Inferior parietal cortex (tissue), 1 donor: ENCODE data around the gene TP73.

Experiments used
- DNase-seq: peaks from one replicate; pipeline ENCODE4 v3.0.0-alpha.2; 2016; ENCODE audit errors: extremely low spot score

Gene TP73

GRCh38 chr1:3729594-3730542 lies 77.6 kb downstream of the TP73 start:
- DNase-seq, result no peak

GRCh38 chr1:3730543-3731247 lies 78.4 kb downstream of the TP73 start:
- no peak for DNase-seq

DNA sequence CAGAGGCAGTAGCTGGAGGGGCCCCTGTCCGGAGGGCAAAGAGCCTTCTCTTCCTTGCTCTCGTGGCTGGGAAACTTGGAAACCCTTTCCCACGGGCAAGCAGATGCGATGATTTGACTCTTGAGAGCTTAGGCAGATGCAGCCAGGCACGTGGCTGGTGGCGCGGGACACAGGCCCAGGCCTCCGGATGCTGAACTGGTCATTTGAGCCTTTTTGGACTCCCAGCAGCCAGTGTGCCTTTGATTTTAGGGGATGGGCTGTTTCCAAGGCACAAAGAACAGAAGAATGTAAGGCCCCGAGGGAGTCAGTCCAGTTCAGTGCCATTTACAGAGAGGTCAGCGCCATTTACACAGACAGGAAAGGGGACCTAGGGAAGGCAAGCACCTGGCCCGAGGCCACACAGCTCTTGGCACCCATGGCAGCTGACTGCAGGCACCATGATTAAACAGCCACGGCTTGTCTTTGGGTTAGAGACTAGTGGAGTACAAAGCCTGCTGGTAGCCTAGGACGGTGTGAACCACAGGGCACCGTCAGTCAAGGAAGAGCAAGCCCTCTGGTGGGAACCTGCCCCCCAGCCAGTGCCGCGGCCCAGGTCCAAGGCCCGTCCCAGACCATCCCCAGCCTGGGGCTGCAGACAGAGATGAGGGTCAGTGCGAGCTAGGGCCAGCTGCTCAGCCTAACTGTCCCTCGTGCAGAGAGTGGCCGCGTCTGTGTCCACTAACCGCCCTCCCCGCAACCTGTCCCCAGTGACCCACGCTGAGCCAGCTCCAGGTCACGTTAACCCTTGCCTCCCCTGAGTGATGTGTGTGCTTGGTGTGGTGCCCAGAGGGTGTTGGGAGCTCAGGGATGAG lies 79.5 kb downstream of the TP73 start:
- no peak for DNase-seq

GRCh38 chr1:3732434-3733093 lies 80.2 kb downstream of the TP73 start:
- DNase-seq, result no peak

DNA sequence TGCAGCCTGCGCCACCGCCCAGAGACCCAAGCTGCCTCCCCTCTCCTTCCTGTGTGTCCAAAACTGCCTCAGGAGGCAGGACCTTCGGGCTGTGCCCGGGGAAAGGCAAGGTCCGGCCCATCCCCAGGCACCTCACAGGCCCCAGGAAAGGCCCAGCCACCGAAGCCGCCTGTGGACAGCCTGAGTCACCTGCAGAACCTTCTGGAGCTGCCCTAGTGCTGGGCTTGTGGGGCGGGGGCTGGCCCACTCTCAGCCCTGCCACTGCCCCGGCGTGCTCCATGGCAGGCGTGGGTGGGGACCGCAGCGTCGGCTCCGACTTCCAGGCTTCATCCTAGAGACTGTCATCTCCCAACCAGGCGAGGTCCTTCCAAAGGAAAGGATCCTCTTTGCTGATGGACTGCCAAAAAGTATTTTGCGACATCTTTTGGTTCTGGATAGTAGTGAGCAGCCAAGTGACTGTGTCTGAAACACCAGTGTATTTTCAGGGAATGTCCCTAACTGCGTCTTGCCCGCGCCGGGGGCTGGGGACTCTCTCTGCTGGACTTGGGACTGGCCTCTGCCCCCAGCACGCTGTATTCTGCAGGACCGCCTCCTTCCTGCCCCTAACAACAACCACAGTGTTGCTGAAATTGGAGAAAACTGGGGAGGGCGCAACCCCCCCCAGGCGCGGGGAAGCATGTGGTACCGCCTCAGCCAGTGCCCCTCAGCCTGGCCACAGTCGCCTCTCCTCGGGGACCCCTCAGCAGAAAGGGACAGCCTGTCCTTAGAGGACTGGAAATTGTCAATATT lies 81.0 kb downstream of the TP73 start:
- DNase-seq, result no peak

- DNase-seq, result no peak
Measured at GRCh38 chr1:3733883-3734589, 81.7 kb downstream of the TP73 start.

GRCh38 chr1:3734602-3735001 lies 82.3 kb downstream of the TP73 start:
- no peak for DNase-seq

GRCh38 chr1:3735027-3735681 lies 82.8 kb downstream of the TP73 start:
- DNase-seq, result no peak

DNA sequence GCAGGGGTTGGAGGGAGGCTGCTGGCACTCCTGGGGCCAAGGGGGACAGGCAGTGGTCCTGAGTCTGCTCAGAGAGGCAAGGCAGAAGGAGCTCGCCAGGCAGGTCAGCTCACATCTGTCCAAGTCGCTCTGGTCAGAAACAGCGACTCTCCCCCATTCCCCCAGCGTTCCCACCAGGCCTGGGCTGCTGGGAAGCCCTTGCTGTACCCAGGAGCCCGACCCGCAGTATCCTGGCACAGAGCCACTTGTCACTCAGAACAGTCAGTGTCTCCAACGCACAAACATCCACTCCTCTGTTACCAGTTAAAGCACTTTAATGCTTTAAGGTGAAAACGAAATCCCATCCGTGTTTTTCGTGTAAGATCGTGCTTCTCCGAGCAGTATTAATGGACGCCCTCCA lies 83.4 kb downstream of the TP73 start:
- no peak for DNase-seq

DNA sequence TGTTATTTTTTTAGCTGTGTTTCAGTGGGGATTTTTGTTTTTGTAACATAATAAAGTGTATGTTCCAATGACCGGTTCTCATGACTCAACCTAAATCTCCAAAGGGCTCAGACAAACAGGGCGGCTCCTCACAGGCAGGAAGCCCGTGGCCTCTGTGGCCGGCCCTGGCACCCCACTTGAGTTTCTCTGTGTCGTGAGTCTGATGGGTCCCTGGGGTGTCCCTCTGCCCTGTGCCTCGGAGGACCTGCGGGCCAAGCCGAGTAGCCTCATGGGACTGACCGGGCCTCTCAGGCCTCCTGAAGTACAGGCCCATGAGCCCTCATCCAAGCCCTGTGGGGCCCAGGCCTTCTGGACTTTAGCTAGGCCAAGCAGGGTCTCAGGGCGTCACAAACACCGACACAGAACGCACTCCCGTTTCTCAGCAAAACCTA lies 83.8 kb downstream of the TP73 start:
- no peak for DNase-seq

DNA sequence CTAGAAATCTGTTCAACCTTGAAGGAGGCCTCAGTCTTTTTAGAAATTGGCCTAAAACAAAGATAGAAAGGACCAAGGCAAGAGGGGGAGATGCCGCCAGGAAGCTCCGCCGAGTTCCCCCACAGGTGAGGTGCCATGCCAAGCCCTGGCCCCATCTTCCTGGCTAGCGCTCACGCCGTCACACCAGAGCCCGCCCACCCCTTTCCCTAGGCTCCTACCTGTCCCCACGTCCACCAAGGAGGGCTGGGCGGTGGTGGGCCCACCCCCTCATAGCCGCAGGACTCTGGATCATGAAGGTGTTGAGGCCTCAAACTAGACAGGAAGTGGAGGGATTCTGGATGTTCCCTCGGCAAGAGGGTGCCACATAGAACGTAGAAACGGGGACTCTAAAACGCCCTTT lies 84.4 kb downstream of the TP73 start:
- no peak for DNase-seq

- no peak for DNase-seq
Measured at GRCh38 chr1:3738943-3739342, 86.6 kb downstream of the TP73 start.

- DNase-seq, result no peak
Measured at GRCh38 chr1:3740042-3740441, 87.7 kb downstream of the TP73 start.

DNA sequence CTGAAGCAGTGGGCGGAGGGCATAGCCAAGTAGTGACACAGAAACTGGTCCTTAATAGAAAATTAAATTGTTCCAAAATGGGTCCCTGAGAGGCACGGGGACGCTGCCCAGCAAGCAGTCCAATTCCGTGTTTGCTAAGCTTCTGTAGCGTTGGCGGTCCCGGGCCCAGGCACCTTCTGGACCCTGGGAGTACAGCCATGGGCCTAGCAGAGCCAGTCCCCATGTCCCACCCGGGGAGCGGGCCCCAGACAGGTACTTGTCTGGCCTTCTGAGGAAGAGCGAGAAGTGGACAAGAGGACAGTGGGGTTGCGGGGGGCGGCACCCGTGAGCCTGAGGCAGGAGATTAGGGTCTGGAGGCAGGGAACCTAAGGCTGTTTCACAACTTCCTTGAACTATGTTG lies 88.4 kb downstream of the TP73 start:
- no peak for DNase-seq

DNA sequence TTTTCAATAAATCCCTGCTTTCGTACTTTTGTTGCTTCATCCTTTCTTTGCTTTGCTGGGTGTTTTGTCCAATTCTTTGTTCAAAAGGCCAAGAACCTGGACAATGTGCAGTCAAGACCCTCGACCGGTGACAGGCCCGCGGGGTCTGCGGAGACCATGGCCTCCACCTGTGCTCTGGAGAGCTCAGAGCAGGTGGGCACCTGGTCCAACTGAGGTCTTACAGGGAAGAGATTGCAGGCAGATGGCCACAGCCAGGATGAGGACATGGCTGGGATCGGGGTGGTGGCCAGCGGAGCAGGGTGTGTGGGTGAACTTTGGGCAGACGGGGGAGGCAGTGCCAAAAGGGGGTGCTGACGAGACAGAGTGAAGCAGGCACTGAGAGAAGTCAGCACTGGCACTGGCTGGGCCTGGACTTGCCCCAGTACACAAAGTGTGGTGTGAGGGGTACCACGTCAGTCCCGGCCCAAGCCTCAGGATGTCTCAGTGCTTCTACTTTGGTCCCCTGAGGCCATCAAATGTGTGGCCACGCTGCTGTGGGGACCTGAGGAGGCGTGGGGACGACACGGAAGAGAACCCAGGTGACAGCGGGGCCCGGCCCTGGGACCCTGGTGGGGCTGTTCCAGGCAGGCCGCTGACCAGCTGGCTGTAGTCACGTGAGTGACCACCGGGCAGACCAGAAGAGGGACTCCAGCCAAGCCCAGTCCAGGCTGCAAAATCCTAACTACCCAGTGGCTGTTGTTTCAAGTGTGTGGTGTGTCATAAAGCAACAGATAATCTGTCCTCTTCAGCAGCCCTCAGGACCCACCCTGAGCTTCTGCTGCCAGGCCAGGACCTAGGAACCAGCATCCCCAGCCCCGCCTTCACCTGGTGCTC lies 89.5 kb downstream of the TP73 start:
- DNase-seq, result no peak

- no peak for DNase-seq
Measured at GRCh38 chr1:3742439-3743298, 90.4 kb downstream of the TP73 start.

DNA sequence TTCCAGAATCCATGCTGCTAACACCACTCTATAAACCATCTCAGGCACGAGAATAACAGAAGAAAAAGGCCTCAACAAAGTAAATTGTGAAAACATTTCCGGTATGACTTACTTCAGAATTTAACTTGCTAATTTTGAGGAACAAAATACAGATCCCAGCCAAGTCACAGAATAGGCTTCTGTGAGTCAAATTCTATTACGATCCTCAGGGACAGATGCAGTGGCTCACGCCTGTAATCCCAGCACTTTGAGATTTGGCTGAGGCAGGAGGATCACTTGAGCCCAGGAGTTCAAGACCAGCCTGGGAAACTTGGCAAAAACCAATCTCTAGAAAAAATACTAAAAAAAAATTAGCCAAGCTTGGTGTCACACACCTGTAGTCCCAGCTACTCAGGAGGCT lies 91.1 kb downstream of the TP73 start:
- DNase-seq, result no peak

DNA sequence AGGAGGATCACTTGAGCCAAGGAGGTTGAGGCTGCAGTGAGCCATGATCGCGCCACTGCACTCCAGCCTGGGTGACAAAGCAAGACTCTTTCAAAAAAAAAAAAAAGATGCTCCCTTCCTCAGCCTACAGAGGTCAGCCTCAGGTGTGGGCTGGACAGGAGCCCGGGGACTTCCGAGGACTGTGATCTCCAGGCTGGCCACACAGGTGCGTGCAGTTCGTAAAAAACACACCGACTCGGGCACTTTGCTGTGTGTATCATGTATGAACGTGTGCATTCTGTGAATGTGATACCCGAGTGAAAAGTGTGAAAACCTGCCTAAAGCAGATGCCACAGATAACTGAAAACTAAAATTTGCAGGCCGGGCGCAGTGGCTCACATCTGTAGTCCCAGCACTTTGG lies 91.5 kb downstream of the TP73 start:
- no peak for DNase-seq
